Stimulated activated CD4-positive, alpha-beta T cell treated with anti-CD3 and anti-CD28 coated beads, Interleukin-15, amount 100 ng/mL, for 1 hour (primary cell): ENCODE measurements around the gene NOTCH2.

Experiments used
- DNase-seq, 2 donors: peaks; one replicate each; pipeline ENCODE4 v3.0.0-alpha.2; 2020; ENCODE audit warnings: low read depth in 1 of 2, low spot score in 1 of 2

The NOTCH2 gene

DNA sequence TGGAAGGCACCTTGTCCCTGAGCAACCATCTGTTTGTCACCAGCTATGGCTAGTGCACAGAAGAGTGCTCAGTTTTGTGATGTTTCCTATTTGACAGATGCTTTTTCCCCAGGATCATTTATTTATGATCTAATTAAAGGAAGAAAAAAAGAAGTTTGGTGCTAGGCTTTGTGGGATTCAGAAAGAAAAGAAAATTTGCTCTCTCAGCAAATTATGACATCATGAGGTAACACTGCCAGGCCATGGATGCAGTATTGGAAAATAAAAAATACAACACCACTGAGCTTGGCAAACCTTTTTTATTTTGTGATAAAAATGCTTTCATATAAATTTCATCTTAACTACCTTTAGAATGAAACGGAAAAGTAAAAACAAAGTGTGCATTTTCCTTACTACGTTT, 157.7 kb downstream of the NOTCH2 start:
- DNase-seq: no peak

DNA sequence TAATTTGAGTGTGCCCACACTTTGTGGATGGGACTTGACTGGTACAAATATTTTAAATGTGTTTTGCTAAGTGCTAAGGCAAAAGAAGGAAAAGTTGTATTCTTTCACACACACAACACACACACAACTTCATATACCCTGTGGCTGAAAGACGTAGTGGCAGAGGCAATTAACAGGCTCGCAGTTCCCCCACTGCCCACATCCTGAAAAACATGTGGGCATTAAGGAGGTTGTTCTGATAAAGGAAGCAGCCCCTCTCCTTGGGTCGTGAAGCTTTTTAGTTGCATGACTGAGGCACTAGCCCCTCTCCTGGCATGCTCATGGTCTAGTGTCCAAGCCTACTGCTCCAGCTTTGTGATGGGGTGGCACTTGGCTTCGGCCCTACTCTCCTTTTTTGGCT, 158.8 kb downstream of the NOTCH2 start:
- DNase-seq: no peak

GRCh38 chr1:119909890-119910596, 159.4 kb downstream of the NOTCH2 start:
- no peak for DNase-seq

DNA sequence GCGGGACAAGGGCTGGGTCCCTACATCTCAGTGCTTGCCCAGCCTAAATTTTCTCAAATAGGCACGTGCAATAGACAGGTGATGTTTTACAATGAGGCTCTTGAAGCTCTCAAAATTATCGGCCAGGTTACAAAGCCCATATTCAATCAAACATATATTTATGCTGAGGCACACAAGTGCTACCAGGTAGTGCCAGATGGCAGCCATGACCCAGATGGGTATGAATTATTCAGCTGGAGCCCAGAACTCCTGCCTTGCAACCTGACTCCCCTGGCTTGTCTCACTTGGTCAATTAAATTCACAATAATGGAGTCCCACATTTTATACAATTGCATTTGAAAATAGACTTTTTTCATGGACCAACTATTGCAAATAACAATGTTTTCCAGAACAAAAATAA, 160.8 kb downstream of the NOTCH2 start:
- DNase-seq: no peak

- DNase-seq: no peak
These were observed 162.4 kb downstream of the NOTCH2 start for GRCh38 chr1:119906927-119907652.

DNA sequence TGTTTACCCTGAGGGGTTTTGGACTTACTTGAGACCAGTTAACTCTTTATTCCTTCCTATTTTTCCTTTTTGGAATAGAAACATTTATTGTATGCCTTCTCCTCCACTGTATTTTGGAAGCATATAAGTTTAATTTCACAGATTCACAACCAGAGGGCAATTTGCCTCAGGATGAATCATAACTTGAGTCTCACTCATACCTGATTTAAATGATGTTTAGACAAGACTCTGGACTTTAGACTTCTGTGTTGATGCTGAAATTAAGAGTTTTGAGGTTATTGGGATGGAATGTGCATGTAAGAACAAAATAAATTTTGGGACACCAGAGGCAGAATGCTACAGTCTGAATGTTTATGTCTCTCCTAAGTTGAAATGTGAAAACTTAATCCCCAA, 166.0 kb downstream of the NOTCH2 start:
- DNase-seq: no peak

DNA sequence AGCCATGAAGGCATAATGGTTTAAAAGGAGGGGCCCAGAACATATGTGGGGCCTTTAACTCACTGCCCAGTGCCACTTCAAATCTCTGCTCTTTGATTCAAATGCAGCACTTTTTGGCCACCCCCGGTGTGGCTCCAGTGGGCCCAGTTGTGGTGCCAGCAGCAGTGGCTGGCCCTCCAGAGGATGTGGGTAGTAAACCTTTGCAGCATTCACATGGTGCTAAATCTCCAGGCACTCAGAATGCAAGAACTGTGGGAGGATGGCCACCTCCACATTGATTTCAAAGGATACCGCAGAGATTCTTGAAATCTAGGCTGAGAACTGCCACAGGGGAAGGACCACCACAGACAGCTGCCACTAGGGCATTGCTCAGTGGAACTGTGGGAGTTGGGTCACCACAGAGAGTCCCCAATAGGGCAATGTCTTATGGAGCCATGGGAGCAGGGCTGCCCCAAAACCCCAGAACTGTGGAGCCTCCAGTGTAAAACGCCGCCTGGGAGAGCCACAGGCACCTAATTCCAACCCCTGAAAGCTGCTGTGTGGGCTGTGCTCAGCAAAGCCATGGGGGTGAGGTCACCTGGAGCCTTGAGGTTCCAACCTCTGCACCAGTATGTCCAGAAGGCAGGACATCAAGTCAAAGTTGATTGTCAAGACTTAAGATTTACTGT, 166.6 kb downstream of the NOTCH2 start:
- DNase-seq: no peak

- no peak for DNase-seq
These were observed 170.3 kb downstream of the NOTCH2 start for GRCh38 chr1:119898981-119899720.

GRCh38 chr1:119898530-119898929, 170.9 kb downstream of the NOTCH2 start:
- no peak for DNase-seq

- no peak for DNase-seq
These were observed 173.2 kb downstream of the NOTCH2 start, which contains the start of gene ADAM30 for GRCh38 chr1:119896303-119896702. Gene ADAM30 (minus strand): TSS chr1:119896515. CDS start chr1:119896336, 179 bp downstream.

GRCh38 chr1:119895102-119895501, 174.4 kb downstream of the NOTCH2 start:
- no peak for DNase-seq

- DNase-seq: no peak
These were observed 175.4 kb downstream of the NOTCH2 start for GRCh38 chr1:119893827-119894700.

DNA sequence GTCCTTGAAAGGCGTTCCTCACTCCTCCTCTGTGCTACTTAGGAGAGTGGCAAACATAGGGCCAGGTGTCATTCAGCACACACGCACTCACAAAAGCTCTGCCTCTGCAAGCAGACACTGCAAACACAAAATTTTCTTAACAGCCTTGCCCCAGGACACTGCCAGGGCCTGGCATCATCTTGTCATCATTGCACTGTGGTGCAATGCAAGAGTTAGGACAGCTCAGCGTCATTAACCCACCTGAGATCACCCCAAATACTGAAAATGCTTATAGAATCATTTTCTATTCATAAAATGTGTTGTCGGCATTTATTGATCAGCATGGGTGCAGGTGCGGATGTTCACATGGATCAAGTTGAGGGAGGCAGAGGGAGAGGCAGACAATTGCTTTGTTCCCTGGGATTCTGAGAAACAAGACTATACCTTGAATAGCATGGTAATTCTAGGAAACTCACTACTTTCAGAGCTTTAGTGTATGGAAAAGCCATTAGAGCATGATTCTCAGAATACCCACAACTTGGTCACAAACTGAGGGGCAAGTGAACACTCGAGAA, 176.1 kb downstream of the NOTCH2 start:
- DNase-seq: no peak

GRCh38 chr1:119891386-119891785, 178.1 kb downstream of the NOTCH2 start:
- DNase-seq: no peak

DNA sequence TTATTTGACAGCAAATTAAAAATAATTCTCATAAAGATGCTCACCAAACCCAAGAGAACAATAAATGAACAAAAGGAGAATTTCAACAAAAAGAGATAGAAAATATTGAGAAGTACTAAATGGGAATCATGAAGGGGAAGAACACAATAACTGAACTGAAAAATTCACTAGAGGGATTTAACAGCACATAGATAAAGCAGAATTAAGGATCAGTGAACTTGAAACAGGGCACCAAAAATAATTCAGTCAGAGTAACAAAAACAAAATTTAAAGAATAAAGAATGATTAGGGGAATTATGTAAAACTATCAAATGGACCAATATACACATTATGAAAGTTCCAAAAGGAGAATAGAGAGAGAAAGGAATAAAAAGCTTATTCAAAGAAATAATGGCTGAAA, 181.0 kb downstream of the NOTCH2 start:
- DNase-seq: no peak

DNA sequence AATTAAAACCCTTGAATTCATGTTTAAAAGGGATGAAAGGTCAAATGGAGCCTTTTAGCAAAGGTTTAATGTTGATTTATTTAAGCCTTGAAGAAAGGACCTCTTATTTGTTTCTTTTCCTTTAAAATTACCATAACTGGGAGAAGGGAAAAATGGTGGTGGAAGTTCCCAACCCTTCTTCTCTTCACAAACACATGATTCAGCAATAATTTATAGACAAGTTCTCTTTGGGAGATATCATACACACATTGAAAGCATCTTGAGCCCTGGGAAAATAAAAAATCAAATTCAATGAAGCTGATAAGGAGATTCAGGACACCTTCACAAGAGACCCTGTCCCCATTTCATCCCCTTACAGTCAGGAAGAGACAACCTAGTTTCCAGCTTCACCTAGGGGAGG, 182.0 kb downstream of the NOTCH2 start:
- no peak for DNase-seq

DNA sequence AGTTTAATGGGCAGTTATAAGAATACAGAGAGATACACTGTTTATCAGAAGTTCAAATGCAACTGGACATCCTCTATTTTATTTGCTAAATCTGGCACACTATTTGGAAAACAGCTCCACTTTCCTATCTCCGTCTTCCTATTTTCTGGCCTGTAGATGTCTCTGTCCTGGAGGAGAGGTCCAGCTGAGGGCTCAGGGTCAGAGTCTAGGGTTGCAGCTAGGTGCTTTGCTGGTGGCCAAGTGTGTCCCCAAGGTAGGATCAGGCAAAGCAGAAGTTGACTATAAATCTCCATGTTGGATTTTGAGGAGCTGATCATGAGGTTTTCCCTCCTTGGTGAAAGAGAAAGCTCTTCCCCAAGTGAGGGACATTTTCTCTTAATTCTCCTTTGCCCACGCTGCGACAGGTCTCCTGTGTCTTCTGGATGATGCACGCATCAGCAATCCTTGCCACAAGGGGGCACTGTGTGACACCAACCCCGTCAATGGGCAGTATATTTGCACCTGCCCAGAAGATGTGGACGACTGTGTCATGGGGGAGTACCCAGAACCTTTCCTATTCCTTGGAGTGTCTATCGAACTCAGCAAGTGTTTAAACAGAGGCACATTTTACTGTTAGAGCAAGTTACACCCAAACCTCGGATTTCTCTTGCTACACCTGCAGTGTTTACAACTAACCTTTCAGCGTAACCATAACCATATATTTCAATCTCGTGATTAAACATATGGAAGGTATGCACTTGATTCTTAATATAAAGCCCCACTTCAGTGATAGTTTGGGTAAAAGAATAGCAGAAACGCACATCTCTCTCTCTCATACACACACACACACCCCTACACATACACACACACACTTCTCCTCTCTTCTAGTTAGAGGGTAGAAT, 183.3 kb downstream of the NOTCH2 start:
- peak in 1 of 2 donors; percentile 21 for DNase-seq

DNA sequence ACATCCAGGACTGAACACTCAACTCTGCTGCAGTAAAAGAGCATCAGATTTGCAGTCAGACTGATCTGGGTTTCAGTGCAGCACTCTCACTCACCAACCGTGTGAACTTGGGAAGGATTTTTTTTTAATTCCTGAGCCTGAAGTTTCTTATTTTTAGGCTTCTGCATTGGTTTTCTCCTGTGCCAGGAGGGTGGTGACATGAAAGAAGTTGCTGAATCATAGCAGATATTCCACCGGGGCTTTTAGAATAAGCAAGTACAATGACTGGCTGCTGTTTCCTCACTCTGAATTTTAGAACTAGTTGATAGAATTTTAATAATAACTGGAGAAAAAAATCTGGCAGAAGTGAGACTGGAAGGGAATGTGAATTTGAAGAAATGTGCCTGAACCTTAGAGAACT, 184.8 kb downstream of the NOTCH2 start:
- no peak for DNase-seq

- DNase-seq: no peak
These were observed 185.6 kb downstream of the NOTCH2 start for GRCh38 chr1:119883826-119884225.
